Suprapubic skin (tissue), 4 donors: ENCODE data around the gene NCK2. TPM values are rescaled to one million over a fixed set of nuclear protein-coding genes. Genes with fewer than 3 reads are reported as not detected.

Source experiments
- DNase-seq, 2 donors: peaks; one replicate each; pipeline ENCODE4 v3.0.0-alpha.2; 2019; ENCODE audit warnings: low spot score in 2 of 2
- H3K27ac ChIP-seq: fragments of 200-600 bp; sonication (generic); one replicate; pipeline ENCODE4 v1.5.1; 2019
- H3K27me3 ChIP-seq: fragments of 200-600 bp; sonication (generic); one replicate; pipeline ENCODE4 v1.5.1; 2019
- H3K36me3 ChIP-seq: fragments of 200-600 bp; sonication (generic); one replicate; pipeline ENCODE4 v1.5.1; 2019
- H3K4me1 ChIP-seq: fragments of 200-600 bp; sonication (generic); one replicate; pipeline ENCODE4 v1.5.1; 2019
- H3K4me3 ChIP-seq: fragments of 200-600 bp; sonication (generic); one replicate; pipeline ENCODE4 v1.5.1; 2019; ENCODE audit warnings: mild to moderate bottlenecking
- H3K9me3 ChIP-seq: fragments of 200-600 bp; sonication (generic); one replicate; pipeline ENCODE4 v1.5.1; 2019
- CTCF ChIP-seq, 2 donors: fragments of 200-600 bp in 1 of 2; fragments of 450-650 bp in 1 of 2; sonication (generic) in 1 of 2; IDR thresholded peaks; one replicate each; pipeline ENCODE4 v1.5.1; 2016 to 2019; ENCODE audit warnings: antibody characterized with exemption in 2 of 2, mild to moderate bottlenecking in 1 of 2, moderate library complexity in 1 of 2
- EP300 ChIP-seq: sonication (generic); formaldehyde crosslinking; IDR thresholded peaks from one replicate; pipeline ENCODE4 v1.6.1; 2017; ENCODE audit warnings: antibody characterized with exemption
- POLR2A ChIP-seq, 2 donors: fragments of 450-650 bp; IDR thresholded peaks; one replicate each; pipeline ENCODE4 v1.6.1; 2017; ENCODE audit warnings: antibody characterized with exemption in 2 of 2, mild to moderate bottlenecking in 2 of 2, moderate library complexity in 2 of 2
- POLR2AphosphoS5 ChIP-seq, 3 donors: sonication (generic); formaldehyde crosslinking; IDR thresholded peaks; one replicate each; pipeline ENCODE4 v1.6.1; 2017; ENCODE audit warnings: antibody characterized with exemption in 3 of 3
- WGBS: methylation state at CpG from one replicate; pipeline ENCODE4 v1.1.5; 2018; 5-methylcytosine and 5-hydroxymethylcytosine counted together
- total RNA-seq, 4 donors: library from RNA; depleted of rRNA; stranded (reverse); fragments of >200 nt; gene quantifications; one replicate each; pipeline ENCODE4 v1.1.0, GENCODE V29; 2016

Gene NCK2
- total RNA-seq, 4 donors from 2014 or later, result 40.1 to 59.4 (median 49.2) TPM

- H3K4me1 ChIP-seq, result peaks cover 3% of the 10 kb centered on the region
- peaks cover 7% of the 10 kb centered on the region for H3K27me3 ChIP-seq
- H3K4me3 ChIP-seq, result no peak overlapping the region
- H3K36me3 ChIP-seq, result no peaks in the 10 kb centered on the region
- no peak for TF ChIP-seq EP300
- no peak for TF ChIP-seq POLR2AphosphoS5 (IDR thresholded peaks at IDR 0.05)
- no peak for TF ChIP-seq POLR2A (IDR thresholded peaks at IDR 0.05)
- no peak for TF ChIP-seq CTCF (IDR thresholded peaks at IDR 0.05)
- H3K27ac ChIP-seq, result no peak overlapping the region
- WGBS, result 88% methylated on average over 6 of the region's 6 CpGs
- H3K9me3 ChIP-seq, result no peaks in the 10 kb centered on the region
- DNase-seq, result no peak
Measured at GRCh38 chr2:105736145-105736544, 8.6 kb upstream of the NCK2 start.

GRCh38 chr2:105737980-105738657 lies 6.6 kb upstream of the NCK2 start:
- TF ChIP-seq POLR2AphosphoS5 (IDR thresholded peaks at IDR 0.05) (no peak), CTCF (IDR thresholded peaks at IDR 0.05) (no peak), POLR2A (IDR thresholded peaks at IDR 0.05) (no peak), EP300 (no peak)
- Histone ChIP-seq H3K27ac (no peak overlapping the region), H3K9me3 (no peaks in the 10 kb centered on the region), H3K27me3 (peaks cover 4% of the 10 kb centered on the region), H3K4me1 (no peaks in the 10 kb centered on the region), H3K4me3 (no peak overlapping the region), H3K36me3 (no peaks in the 10 kb centered on the region)
- 83% methylated on average over 6 of the region's 6 CpGs for WGBS
- DNase-seq, result no peak

- 72% methylated on average over 6 of the region's 6 CpGs for WGBS
- Histone ChIP-seq H3K27ac (no peak overlapping the region), H3K4me1 (peaks cover 2% of the 10 kb centered on the region), H3K36me3 (no peaks in the 10 kb centered on the region), H3K4me3 (no peak overlapping the region), H3K9me3 (no peaks in the 10 kb centered on the region), H3K27me3 (peaks cover 3% of the 10 kb centered on the region)
- DNase-seq, result no peak
- TF ChIP-seq POLR2A (IDR thresholded peaks at IDR 0.05) (no peak), CTCF (IDR thresholded peaks at IDR 0.05) (no peak), EP300 (no peak), POLR2AphosphoS5 (IDR thresholded peaks at IDR 0.05) (no peak)
Measured at GRCh38 chr2:105738658-105739241, 6.0 kb upstream of the NCK2 start.

- H3K27ac ChIP-seq, result no peak overlapping the region
Measured at GRCh38 chr2:105739426-105739825, 5.3 kb upstream of the NCK2 start.

More at GRCh38 chr2:105739426-105739825, 5.3 kb upstream of the NCK2 start:
- 69% methylated on average over 8 of the region's 8 CpGs for WGBS
- no peaks in the 10 kb centered on the region for H3K36me3 ChIP-seq
- no peak overlapping the region for H3K4me3 ChIP-seq
- H3K9me3 ChIP-seq, result no peaks in the 10 kb centered on the region
- peaks cover 8% of the 10 kb centered on the region for H3K4me1 ChIP-seq
- peaks cover 3% of the 10 kb centered on the region for H3K27me3 ChIP-seq
- no peak for DNase-seq
- TF ChIP-seq POLR2A (IDR thresholded peaks at IDR 0.05) (no peak), EP300 (no peak), POLR2AphosphoS5 (IDR thresholded peaks at IDR 0.05) (no peak), CTCF (IDR thresholded peaks at IDR 0.05) (no peak)
